Stimulated activated naive CD8-positive, alpha-beta T cell treated with anti-CD3 and anti-CD28 coated beads, Interleukin-15, amount 100 ng/mL, for 72 hours (primary cell): ENCODE measurements around the gene TPD52L2.
"Not testable (repeated sequence)": the region's sequence is repeated elsewhere in the genome, so short reads cannot be mapped to it uniquely, and the experiment has no call there.

Source experiments
- ATAC-seq: fragments of 150-1000 bp; cut with Tn5 transposase; 2 replicates; pipeline ENCODE4 v1.10.0; 2021; ENCODE audit warnings: mild to moderate bottlenecking, moderate library complexity
- DNase-seq, 2 donors: peaks; one replicate each; pipeline ENCODE4 v3.0.0; 2021 to 2022
- H3K27ac Mint-ChIP-seq, 2 donors: one replicate each; pipeline ENCODE4 v1.8.0; 2022; ENCODE audit warnings: mild to moderate bottlenecking in 2 of 2, mixed read lengths in 2 of 2, moderate library complexity in 2 of 2
- H3K27me3 Mint-ChIP-seq: one replicate; pipeline ENCODE4 v1.8.0; 2022; ENCODE audit warnings: mixed read lengths
- H3K4me1 Mint-ChIP-seq: one replicate; pipeline ENCODE4 v1.8.0; 2022; ENCODE audit warnings: mild to moderate bottlenecking, mixed read lengths
- H3K4me3 Mint-ChIP-seq, 2 donors: one replicate each; pipeline ENCODE4 v1.8.0; 2022; ENCODE audit warnings: mild to moderate bottlenecking in 2 of 2, mixed read lengths in 2 of 2, moderate library complexity in 1 of 2
- H3K9me3 Mint-ChIP-seq, 2 donors: one replicate each; pipeline ENCODE4 v1.8.0; 2022; ENCODE audit warnings: mixed read lengths in 2 of 2

The TPD52L2 gene

GRCh38 chr20:63860325-63861051 lies 4.6 kb upstream of the TPD52L2 start:
- no peak overlapping the region for H3K4me3 Mint-ChIP-seq
- H3K27ac Mint-ChIP-seq, result peak overlapping the region in 1 of 2 donors; percentile 19
- H3K27me3 Mint-ChIP-seq, result no peaks in the 10 kb centered on the region
- ATAC-seq (no peak), DNase-seq (no peak)
- H3K9me3 Mint-ChIP-seq, result no peaks in the 10 kb centered on the region
- peaks cover 56% of the 10 kb centered on the region for H3K4me1 Mint-ChIP-seq

- peak within 1 kb of the TSS in 1 of 2 donors; percentile 89 for H3K27ac Mint-ChIP-seq
Measured at GRCh38 chr20:63861365-63861934, 3.6 kb upstream of the TPD52L2 start, which contains the start of gene ABHD16B. ABHD16B (plus strand) TSS chr20:63861498; CDS start chr20:63861541, 43 bp downstream.

GRCh38 chr20:63861981-63862901 lies 2.8 kb upstream of the TPD52L2 start:
- DNase-seq (no peak), ATAC-seq (no peak)
- Mint-ChIP-seq H3K27ac (no peak overlapping the region), H3K4me1 (peaks cover 61% of the 10 kb centered on the region), H3K9me3 (no peaks in the 10 kb centered on the region), H3K27me3 (no peaks in the 10 kb centered on the region), H3K4me3 (no peak overlapping the region)

More at GRCh38 chr20:63861365-63861934, 3.6 kb upstream of the TPD52L2 start, which contains the start of gene ABHD16B:
- DNase-seq, result no peak
- Mint-ChIP-seq H3K9me3 (no peaks in the 10 kb centered on the region), H3K27me3 (no peaks in the 10 kb centered on the region), H3K4me3 (no peak within 1 kb of the TSS), H3K4me1 (peaks cover 64% of the 10 kb centered on the region)
- ATAC-seq, result no peak

- ATAC-seq (no peak), DNase-seq (no peak)
- H3K9me3 Mint-ChIP-seq, result no peaks in the 10 kb centered on the region
- no peaks in the 10 kb centered on the region for H3K27me3 Mint-ChIP-seq
- peak overlapping the region; percentile 98 for H3K27ac Mint-ChIP-seq
- peak overlapping the region; percentile 88 to 89 for H3K4me3 Mint-ChIP-seq
- peaks cover 57% of the 10 kb centered on the region for H3K4me1 Mint-ChIP-seq
Measured at GRCh38 chr20:63863021-63863797, 1.9 kb upstream of the TPD52L2 start.

- DNase-seq (peak; percentile 77 to 85), ATAC-seq (peak; percentile 84)
- no peaks in the 10 kb centered on the region for H3K9me3 Mint-ChIP-seq
- H3K4me1 Mint-ChIP-seq, result peaks cover 53% of the 10 kb centered on the region
- peak overlapping the region; percentile 98 for H3K27ac Mint-ChIP-seq
- H3K27me3 Mint-ChIP-seq, result no peaks in the 10 kb centered on the region
- peak overlapping the region; percentile 88 to 89 for H3K4me3 Mint-ChIP-seq
Measured at GRCh38 chr20:63863798-63864544, 1.1 kb upstream of the TPD52L2 start.

GRCh38 chr20:63864545-63864977 lies 509 bp upstream of the TPD52L2 start:
- Mint-ChIP-seq H3K9me3 (no peaks in the 10 kb centered on the region), H3K4me3 (peak overlapping the region; percentile 88 to 89)
- no peak for DNase-seq

GRCh38 chr20:63867042-63867441 lies 2.0 kb downstream of the TPD52L2 start:
- not testable (repeated sequence) for H3K27me3 Mint-ChIP-seq, H3K9me3 Mint-ChIP-seq, DNase-seq, ATAC-seq
- Mint-ChIP-seq H3K4me1 (peaks cover 36% of the 10 kb centered on the region), H3K27ac (peak overlapping the region in 1 of 2 donors; percentile 19), H3K4me3 (peak overlapping the region; percentile 26 to 89)

More at GRCh38 chr20:63864545-63864977, 509 bp upstream of the TPD52L2 start:
- H3K4me1 Mint-ChIP-seq, result peaks cover 47% of the 10 kb centered on the region
- peak; percentile 50 for ATAC-seq
- H3K27me3 Mint-ChIP-seq, result no peaks in the 10 kb centered on the region
- peak overlapping the region; percentile 98 for H3K27ac Mint-ChIP-seq

GRCh38 chr20:63868264-63868663 lies 3.2 kb downstream of the TPD52L2 start:
- Mint-ChIP-seq H3K4me3 (no peak overlapping the region), H3K4me1 (peaks cover 37% of the 10 kb centered on the region), H3K9me3 (no peaks in the 10 kb centered on the region), H3K27ac (no peak overlapping the region), H3K27me3 (no peaks in the 10 kb centered on the region)
- ATAC-seq, result no peak
- DNase-seq, result no peak

- Mint-ChIP-seq H3K4me1 (peaks cover 11% of the 10 kb centered on the region), H3K27ac (peak overlapping the region in 1 of 2 donors; percentile 73), H3K27me3 (no peaks in the 10 kb centered on the region), H3K9me3 (no peaks in the 10 kb centered on the region), H3K4me3 (no peak overlapping the region)
- no peak for DNase-seq
- ATAC-seq, result peak; percentile 92
Measured at GRCh38 chr20:63873477-63873971, 8.5 kb downstream of the TPD52L2 start.

- not testable (repeated sequence) for H3K27me3 Mint-ChIP-seq, DNase-seq
Measured at GRCh38 chr20:63874241-63874640, 9.2 kb downstream of the TPD52L2 start.

GRCh38 chr20:63876489-63877036 lies 11.5 kb downstream of the TPD52L2 start:
- H3K27me3 Mint-ChIP-seq, result no peaks in the 10 kb centered on the region
- H3K4me1 Mint-ChIP-seq, result peaks cover 11% of the 10 kb centered on the region
- no peak for ATAC-seq
- H3K9me3 Mint-ChIP-seq, result no peaks in the 10 kb centered on the region
- H3K27ac Mint-ChIP-seq, result no peak overlapping the region
- H3K4me3 Mint-ChIP-seq, result no peak overlapping the region
- no peak for DNase-seq

More at GRCh38 chr20:63874241-63874640, 9.2 kb downstream of the TPD52L2 start:
- not testable (repeated sequence) for H3K4me3 Mint-ChIP-seq, ATAC-seq, H3K27ac Mint-ChIP-seq, H3K9me3 Mint-ChIP-seq
- H3K4me1 Mint-ChIP-seq, result peaks cover 11% of the 10 kb centered on the region

GRCh38 chr20:63877755-63878470 lies 12.8 kb downstream of the TPD52L2 start:
- ATAC-seq (no peak), DNase-seq (no peak)
- Mint-ChIP-seq H3K27me3 (no peaks in the 10 kb centered on the region), H3K27ac (no peak overlapping the region), H3K4me1 (peaks cover 9% of the 10 kb centered on the region), H3K4me3 (no peak overlapping the region), H3K9me3 (no peaks in the 10 kb centered on the region)

GRCh38 chr20:63878899-63879663 lies 14.0 kb downstream of the TPD52L2 start:
- no peaks in the 10 kb centered on the region for H3K4me1 Mint-ChIP-seq
- no peak for DNase-seq
- no peak overlapping the region for H3K27ac Mint-ChIP-seq
- H3K9me3 Mint-ChIP-seq, result no peaks in the 10 kb centered on the region
- no peaks in the 10 kb centered on the region for H3K27me3 Mint-ChIP-seq
- no peak overlapping the region for H3K4me3 Mint-ChIP-seq
- no peak for ATAC-seq
